ENCODE data around the gene ACER1. TPM values are rescaled to one million over a fixed set of nuclear protein-coding genes. Genes with fewer than 3 reads are reported as not detected.

ACER1 gene
- total RNA-seq, 8 experiments from 2014 or later, result 0.21 to 0.38 TPM; not detected in 6

Other genes starting within 250 kb of the ACER1 start
- 10 to 100 TPM in 1 of 8 experiments, 1 to 10 TPM in 7; 1.4 to 23.2 (median 7.4) TPM for gene RFX2, start 223.1 kb downstream of the ACER1 start, total RNA-seq
- under 1 TPM in 6 of 8 experiments, not detected in 2; 0.11 to 0.82 (median 0.45) TPM for gene ACSBG2, start 197.9 kb downstream of the ACER1 start, total RNA-seq
- 10 to 100 TPM; 12.4 to 88.7 (median 30.1) TPM for gene MLLT1, start 53.6 kb downstream of the ACER1 start, total RNA-seq
- 10 to 100 TPM; 47.9 to 89.5 (median 65.2) TPM for gene CLPP, start 27.9 kb upstream of the ACER1 start, total RNA-seq
- 100 to 1,000 TPM in 3 of 8 experiments, 10 to 100 TPM in 5; 39.2 to 136 (median 77.5) TPM for gene ALKBH7, start 39.2 kb upstream of the ACER1 start, total RNA-seq
- 1 to 10 TPM; 1.2 to 4.3 (median 1.6) TPM for gene PSPN, start 42.3 kb upstream of the ACER1 start, total RNA-seq
- gene GTF2F1, start 59.6 kb upstream of the ACER1 start, total RNA-seq, result 100 to 1,000 TPM in 1 of 8 experiments, 10 to 100 TPM in 7; 46.8 to 103 (median 67.3) TPM
- 100 to 1,000 TPM in 5 of 8 experiments, 10 to 100 TPM in 3; 84.3 to 408 (median 137) TPM for gene KHSRP, start 91.2 kb upstream of the ACER1 start, total RNA-seq
- under 1 TPM in 6 of 8 experiments, not detected in 2; 0.29 to 0.76 (median 0.49) TPM for gene SLC25A41, start 100.2 kb upstream of the ACER1 start, total RNA-seq
- 10 to 100 TPM; 10.7 to 28.7 (median 15.6) TPM for gene SLC25A23, start 126.2 kb upstream of the ACER1 start, total RNA-seq
- 1 to 10 TPM in 1 of 8 experiments, under 1 TPM in 5, not detected in 2; 0.11 to 1.3 (median 0.46) TPM for gene CRB3, start 130.7 kb upstream of the ACER1 start, total RNA-seq
- 1 to 10 TPM in 4 of 8 experiments, under 1 TPM in 4; 0.07 to 2.7 (median 0.98) TPM for gene DENND1C, start 148.2 kb upstream of the ACER1 start, total RNA-seq
- 10 to 100 TPM in 6 of 8 experiments, 1 to 10 TPM in 2; 4.8 to 32.5 (median 15.1) TPM for gene TUBB4A, start 168.7 kb upstream of the ACER1 start, total RNA-seq
- 100 to 1,000 TPM in 1 of 8 experiments, 10 to 100 TPM in 2, 1 to 10 TPM in 5; 1.7 to 118 (median 5.9) TPM for gene TNFSF9, start 197.4 kb upstream of the ACER1 start, total RNA-seq